Neural progenitor cell (in vitro differentiated cells): Measurements from ENCODE around the gene RASAL3. TPM values are rescaled to one million over a fixed set of nuclear protein-coding genes. Genes with fewer than 3 reads are reported as not detected.
A peak's percentile ranks its signal among the peaks of the same experiment; 100 is the strongest.

Experiments
- DNase-seq: peaks from one replicate; pipeline ENCODE4 v3.0.0-alpha.2; 2016; ENCODE audit warnings: low spot score
- H2AFZ ChIP-seq: fragments of 200-600 bp; sonication (generic); replicated peaks from 2 replicates; pipeline ENCODE4 v1.6.1; 2016; ENCODE audit warnings: antibody characterized with exemption
- H3F3A ChIP-seq: fragments of 200-600 bp; sonication (generic); 2 replicates; pipeline ENCODE4 v1.6.1; 2016; ENCODE audit warnings: antibody characterized with exemption, low read depth
- H3K27ac ChIP-seq: fragments of 200-600 bp; sonication (generic); 2 replicates; pipeline ENCODE4 v1.5.1; 2016; ENCODE audit warnings: mild to moderate bottlenecking
- H3K27me3 ChIP-seq: fragments of 200-600 bp; sonication (generic); 2 replicates; pipeline ENCODE4 v1.6.1; 2016; ENCODE audit warnings: mild to moderate bottlenecking, moderate library complexity
- H3K36me3 ChIP-seq: fragments of 200-600 bp; sonication (generic); 2 replicates; pipeline ENCODE4 v1.5.1; 2016
- H3K4me1 ChIP-seq: fragments of 200-600 bp; sonication (generic); 2 replicates; pipeline ENCODE4 v1.6.1; 2016; ENCODE audit warnings: mixed run types
- H3K4me2 ChIP-seq: fragments of 200-600 bp; sonication (generic); 2 replicates; pipeline ENCODE4 v1.6.1; 2016
- H3K4me3 ChIP-seq: fragments of 200-600 bp; sonication (generic); 2 replicates; pipeline ENCODE4 v1.5.1; 2016
- H3K79me2 ChIP-seq: fragments of 200-600 bp; sonication (generic); 2 replicates; pipeline ENCODE4 v1.6.1; 2016; ENCODE audit warnings: low read depth
- H3K9ac ChIP-seq: fragments of 200-600 bp; sonication (generic); 2 replicates; pipeline ENCODE4 v1.6.1; 2016
- H3K9me3 ChIP-seq: fragments of 200-600 bp; sonication (generic); 2 replicates; pipeline ENCODE4 v1.5.1; 2016; ENCODE audit warnings: low read depth
- H4K20me1 ChIP-seq: fragments of 200-600 bp; sonication (generic); 2 replicates; pipeline ENCODE4 v1.6.1; 2016; ENCODE audit warnings: low read depth
- H3K27ac Mint-ChIP-seq: 3 replicates; pipeline ENCODE4 v1.8.0; 2021; ENCODE audit warnings: mixed read lengths
- H3K27me3 Mint-ChIP-seq: 2 replicates; pipeline ENCODE4 v1.8.0; 2022; ENCODE audit warnings: low read depth, mild to moderate bottlenecking, inconsistent platforms, moderate library complexity, mixed read lengths; ENCODE audit not compliant: insufficient read depth
- H3K36me3 Mint-ChIP-seq: 3 replicates; pipeline ENCODE4 v1.8.0; 2021; ENCODE audit warnings: mixed read lengths
- H3K4me1 Mint-ChIP-seq: 3 replicates; pipeline ENCODE4 v1.8.0; 2021; ENCODE audit warnings: mixed read lengths
- H3K4me3 Mint-ChIP-seq: 3 replicates; pipeline ENCODE4 v1.8.0; 2021; ENCODE audit warnings: mild to moderate bottlenecking, moderate library complexity, mixed read lengths
- H3K9me3 Mint-ChIP-seq: 3 replicates; pipeline ENCODE4 v1.8.0; 2020; ENCODE audit warnings: mixed read lengths
- EZH2 ChIP-seq: fragments of 200-600 bp; sonication (generic); IDR thresholded peaks from 2 replicates; pipeline ENCODE4 v1.6.1; 2017; ENCODE audit warnings: antibody characterized with exemption, mild to moderate bottlenecking, moderate library complexity
- EZH2phosphoT487 ChIP-seq: fragments of 200-600 bp; sonication (generic); IDR thresholded peaks from 2 replicates; pipeline ENCODE4 v1.6.1; 2017; ENCODE audit warnings: antibody characterized with exemption
- total RNA-seq: library from RNA; depleted of rRNA; stranded (reverse); fragments of >200 nt; gene quantifications from 2 replicates; pipeline ENCODE4 v1.2.3, GENCODE V29; 2015; ENCODE audit warnings: low replicate concordance
- TF ChIP-seq, protein P1 (sequence below): fragments of 200-600 bp; sonication (generic); IDR thresholded peaks from 2 replicates; pipeline ENCODE4 v1.5.1; 2017; ENCODE audit warnings: antibody characterized with exemption, mild to moderate bottlenecking

Gene RASAL3
- total RNA-seq, 1 donor from 2014 or later = not detected

DNA sequence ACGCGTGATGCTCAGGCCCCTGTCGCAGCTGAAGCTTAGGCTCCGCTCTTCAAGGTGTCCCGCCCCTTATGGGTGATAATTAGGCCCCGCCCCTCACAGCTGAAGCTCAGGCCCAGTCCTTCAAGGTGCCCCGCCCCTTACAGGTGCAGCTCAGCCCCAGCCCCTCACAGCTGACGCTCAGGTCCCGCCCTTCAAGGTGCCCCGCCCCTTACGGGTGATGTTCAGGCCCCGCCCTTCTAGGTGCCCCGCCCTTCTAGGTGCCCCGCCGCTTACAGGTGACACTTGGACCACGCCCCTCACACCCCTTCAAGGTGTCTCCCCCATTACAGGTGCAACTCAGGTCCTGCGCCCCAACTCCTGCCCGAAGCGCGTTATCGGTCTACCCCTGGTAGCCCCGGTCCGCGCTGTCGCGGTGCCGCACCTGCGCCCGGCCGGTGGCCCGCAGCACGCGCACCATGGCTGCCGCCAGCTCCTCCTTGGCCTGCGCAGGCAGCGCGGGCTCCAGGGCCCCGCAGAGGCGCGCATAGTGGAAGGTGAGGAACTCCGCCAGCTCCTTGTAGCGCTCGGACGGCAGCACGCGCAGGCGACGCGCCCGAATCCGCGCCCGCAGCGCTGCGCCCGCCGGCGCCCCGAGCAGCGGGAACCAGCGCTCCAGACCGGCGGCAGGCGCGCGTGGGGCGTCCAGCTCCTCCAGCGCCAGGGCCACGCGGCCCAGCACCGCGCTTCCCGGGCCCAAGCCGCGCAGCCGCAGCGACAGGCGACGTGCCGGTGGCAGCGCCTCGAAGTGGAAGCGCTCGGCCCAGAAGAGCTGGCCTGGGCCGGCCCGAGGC is 7.3 kb downstream of the RASAL3 start:
- Mint-ChIP-seq H3K4me3 (no peak overlapping the region), H3K27ac (no peak overlapping the region), H3K27me3 (peaks cover 54% of the 10 kb centered on the region), H3K9me3 (no peaks in the 10 kb centered on the region), H3K4me1 (peaks cover 9% of the 10 kb centered on the region), H3K36me3 (no peaks in the 10 kb centered on the region)
- TF ChIP-seq EZH2 (peak; percentile 90), EZH2phosphoT487 (peak; percentile 70)
- TF ChIP-seq, protein P1, sequence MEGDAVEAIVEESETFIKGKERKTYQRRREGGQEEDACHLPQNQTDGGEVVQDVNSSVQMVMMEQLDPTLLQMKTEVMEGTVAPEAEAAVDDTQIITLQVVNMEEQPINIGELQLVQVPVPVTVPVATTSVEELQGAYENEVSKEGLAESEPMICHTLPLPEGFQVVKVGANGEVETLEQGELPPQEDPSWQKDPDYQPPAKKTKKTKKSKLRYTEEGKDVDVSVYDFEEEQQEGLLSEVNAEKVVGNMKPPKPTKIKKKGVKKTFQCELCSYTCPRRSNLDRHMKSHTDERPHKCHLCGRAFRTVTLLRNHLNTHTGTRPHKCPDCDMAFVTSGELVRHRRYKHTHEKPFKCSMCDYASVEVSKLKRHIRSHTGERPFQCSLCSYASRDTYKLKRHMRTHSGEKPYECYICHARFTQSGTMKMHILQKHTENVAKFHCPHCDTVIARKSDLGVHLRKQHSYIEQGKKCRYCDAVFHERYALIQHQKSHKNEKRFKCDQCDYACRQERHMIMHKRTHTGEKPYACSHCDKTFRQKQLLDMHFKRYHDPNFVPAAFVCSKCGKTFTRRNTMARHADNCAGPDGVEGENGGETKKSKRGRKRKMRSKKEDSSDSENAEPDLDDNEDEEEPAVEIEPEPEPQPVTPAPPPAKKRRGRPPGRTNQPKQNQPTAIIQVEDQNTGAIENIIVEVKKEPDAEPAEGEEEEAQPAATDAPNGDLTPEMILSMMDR = no peak
- peak overlapping the region; percentile 82 for H2AFZ ChIP-seq
- no peaks in the 10 kb centered on the region for H3K79me2 ChIP-seq
- H3K4me1 ChIP-seq = peaks cover 5% of the 10 kb centered on the region
- DNase-seq = peak; percentile 69
- H3K4me2 ChIP-seq = peak overlapping the region; percentile 74
- no peak overlapping the region for H3K27ac ChIP-seq
- peaks cover 98% of the 10 kb centered on the region for H3K27me3 ChIP-seq
- H4K20me1 ChIP-seq = peaks cover 36% of the 10 kb centered on the region
- no peak overlapping the region for H3K9ac ChIP-seq
- H3F3A ChIP-seq = peaks cover 22% of the 10 kb centered on the region
- peak overlapping the region; percentile 42 for H3K4me3 ChIP-seq
- no peaks in the 10 kb centered on the region for H3K36me3 ChIP-seq
- no peaks in the 10 kb centered on the region for H3K9me3 ChIP-seq

DNA sequence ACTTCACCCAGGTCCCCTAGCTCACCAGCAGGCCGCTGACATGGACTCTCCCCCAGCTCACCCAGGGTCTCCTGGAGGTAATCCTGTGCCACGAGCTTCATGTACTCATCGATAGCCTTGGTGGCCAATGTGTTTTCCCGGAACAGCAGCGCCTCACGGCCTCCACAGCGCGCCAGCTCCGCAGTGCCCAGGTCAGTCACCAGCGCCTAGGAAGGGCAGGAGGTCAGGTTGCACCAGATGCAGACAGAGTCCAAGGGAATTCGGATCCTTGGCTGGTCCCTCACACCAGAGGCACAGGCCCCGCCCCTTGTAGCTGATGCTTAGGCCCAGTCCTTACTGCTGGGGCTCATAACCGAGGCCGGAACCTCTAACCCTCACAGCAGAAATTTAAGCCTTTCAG is 7.9 kb downstream of the RASAL3 start:
- no peaks in the 10 kb centered on the region for H3K9me3 ChIP-seq
- Mint-ChIP-seq H3K4me3 (no peak overlapping the region), H3K9me3 (no peaks in the 10 kb centered on the region), H3K27ac (no peak overlapping the region), H3K27me3 (peaks cover 48% of the 10 kb centered on the region), H3K36me3 (no peaks in the 10 kb centered on the region), H3K4me1 (peaks cover 9% of the 10 kb centered on the region)
- no peak overlapping the region for H3K4me2 ChIP-seq
- TF ChIP-seq, protein P1 = no peak
- TF ChIP-seq EZH2 (no peak), EZH2phosphoT487 (no peak)
- DNase-seq = no peak
- H3K4me1 ChIP-seq = peaks cover 5% of the 10 kb centered on the region
- peaks cover 28% of the 10 kb centered on the region for H3F3A ChIP-seq
- no peaks in the 10 kb centered on the region for H3K36me3 ChIP-seq
- H3K27me3 ChIP-seq = peaks cover 91% of the 10 kb centered on the region
- H3K79me2 ChIP-seq = no peaks in the 10 kb centered on the region
- peaks cover 36% of the 10 kb centered on the region for H4K20me1 ChIP-seq
- H3K27ac ChIP-seq = no peak overlapping the region
- H3K4me3 ChIP-seq = no peak overlapping the region
- H2AFZ ChIP-seq = no peak overlapping the region
- H3K9ac ChIP-seq = no peak overlapping the region

DNA sequence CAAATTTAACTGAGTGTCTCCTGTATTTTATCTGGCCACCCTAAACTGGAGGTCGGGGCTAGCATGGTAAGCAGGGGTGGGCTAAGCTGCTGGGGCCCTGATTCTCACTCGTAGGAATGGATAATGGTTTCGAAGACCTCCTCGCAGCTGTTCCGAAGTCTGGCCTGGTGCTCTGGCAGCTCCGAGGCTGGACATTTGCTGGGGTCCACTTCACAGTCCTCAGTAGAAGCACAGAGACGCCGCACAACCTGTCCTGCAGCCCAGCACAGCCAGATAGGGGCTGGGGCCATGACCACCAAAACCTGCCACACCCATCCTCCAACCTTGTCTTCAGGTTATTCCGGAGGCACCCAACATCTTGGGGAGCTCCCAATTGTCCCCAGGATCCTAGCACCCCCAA is 8.3 kb downstream of the RASAL3 start:
- Histone ChIP-seq H3K4me2 (no peak overlapping the region), H3K27ac (no peak overlapping the region), H3K9me3 (no peaks in the 10 kb centered on the region), H3K79me2 (no peaks in the 10 kb centered on the region), H4K20me1 (peaks cover 36% of the 10 kb centered on the region), H3K27me3 (peaks cover 87% of the 10 kb centered on the region), H3K36me3 (no peaks in the 10 kb centered on the region), H3F3A (peaks cover 32% of the 10 kb centered on the region), H3K4me3 (no peak overlapping the region), H2AFZ (no peak overlapping the region), H3K9ac (no peak overlapping the region), H3K4me1 (peaks cover 5% of the 10 kb centered on the region)
- peaks cover 48% of the 10 kb centered on the region for H3K27me3 Mint-ChIP-seq
- no peaks in the 10 kb centered on the region for H3K36me3 Mint-ChIP-seq
- no peak overlapping the region for H3K4me3 Mint-ChIP-seq
- H3K27ac Mint-ChIP-seq = no peak overlapping the region
- H3K4me1 Mint-ChIP-seq = peaks cover 9% of the 10 kb centered on the region
- DNase-seq = no peak
- TF ChIP-seq EZH2 (no peak), EZH2phosphoT487 (no peak)
- TF ChIP-seq, protein P1 = no peak
- no peaks in the 10 kb centered on the region for H3K9me3 Mint-ChIP-seq
